ENCODE measurements around the gene HNRNPU. TPM values are rescaled to one million over a fixed set of nuclear protein-coding genes. Genes with fewer than 3 reads are reported as not detected.
A peak's percentile ranks its signal among the peaks of the same experiment; 100 is the strongest.

HNRNPU gene
- total and polyA plus RNA-seq, 2 of the 13 experiments (the other 11 are each of a cell fraction or from before 2014, with no cell fraction given), result 101 to 508 TPM

- Histone ChIP-seq H4K20me1 (ENCODE audit: insufficient read depth, low read length) (peaks cover 48% of the 10 kb centered on the region), H3K4me1 (ENCODE audit: insufficient read depth, low read length) (peaks cover 58% of the 10 kb centered on the region), H3K4me3 (replicated peaks in 1 of 3; ENCODE audit: insufficient read depth in 1 of 3, low read depth in 2 of 3, low read length in 3 of 3) (peak overlapping the region in 1 of 3 experiments; percentile 18; a peak in 1 of 6 replicates), H3K36me3 (replicated peaks in 1 of 2; ENCODE audit: control insufficient read depth in 1 of 2, insufficient read depth in 2 of 2, low read length in 2 of 2) (peaks cover 6 to 15% of the 10 kb centered on the region in 2 experiments), H3K27ac (ENCODE audit: extremely low read length, insufficient read depth, low read length) (peak overlapping the region; percentile 37), H3K9me3 (ENCODE audit: low read length) (no peaks in the 10 kb centered on the region), H3K4me2 (ENCODE audit: low read depth, low read length) (peak overlapping the region; percentile 34), H3K27me3 (ENCODE audit: control insufficient read depth in 1 of 2, insufficient read depth in 2 of 2, low read length in 2 of 2) (no peaks in the 10 kb centered on the region; a peak in 1 of 5 replicates), H2AFZ (ENCODE audit: low read length) (no peak overlapping the region), H3K79me2 (ENCODE audit: insufficient read depth, low read length) (peaks cover 68% of the 10 kb centered on the region), H3K9ac (ENCODE audit: insufficient read depth, low read depth, low read length) (no peak overlapping the region)
- intact Hi-C loops (cut with micrococcal nuclease; ENCODE audit: unreplicated experiment) (no loop called here), in situ Hi-C loops (cut with HindIII; ENCODE audit: extremely low pct_ligation_motif_present, low pct_unique_long_range_greater_than_20kb) (no loop called here)
- POLR2A ChIA-PET, result interaction anchor here (0.6 to 10.1 kb wide), 2 partner anchors 21 to 66 kb away, joined by 3 to 163 read pairs; partner anchors contain the start of gene HNRNPU
- WGBS (ENCODE audit: low lambda C conversion rate), result 86% methylated on average over 5 of the region's 5 CpGs
- no TSS peak for BruUV-seq (replicated peaks)
- DNase-seq (ENCODE audit: low spot score), result peak; percentile 21
- CTCF ChIA-PET (ENCODE audit: low intra/inter-chr PET ratio, low total read pairs), result no interaction called here
- ATAC-seq, result peak; percentile 19
- FAIRE-seq, result no peak
- TF ChIP-seq AGO2 (optimal IDR thresholded peaks at IDR 0.05; ENCODE audit: low read depth, low read length), result peak; percentile 48
- peak; percentile 95 for TF ChIP-seq ZNF317 (CRISPR knock-in tag; IDR thresholded peaks at IDR 0.05)
- no peak for TF ChIP-seq ZUFSP (CRISPR knock-in tag; IDR thresholded peaks at IDR 0.05; ENCODE audit: borderline replicate concordance)
- TF ChIP-seq HNF4A (CRISPR knock-in tag; IDR thresholded peaks at IDR 0.05), result 0 out of 2 replicates have a peak, but pooled peaks have one; percentile 13
- TF ChIP-seq RXRB (CRISPR knock-in tag; IDR thresholded peaks at IDR 0.05; ENCODE audit: borderline replicate concordance), result no peak
- TF ChIP-seq RBM22 (optimal IDR thresholded peaks at IDR 0.05; ENCODE audit: low read length), result peak; percentile 91
- 0 out of 2 replicates have a peak, but pooled peaks have one; percentile 16 for TF ChIP-seq ARID4A (CRISPR knock-in tag; IDR thresholded peaks at IDR 0.05; ENCODE audit: borderline replicate concordance)
- TF ChIP-seq RBFOX2 (IDR thresholded peaks at IDR 0.05; ENCODE audit: low read depth, low read length), result peak; percentile 55; the same call in 1 of the 2 replicates
- TF ChIP-seq TGIF2 (CRISPR knock-in tag; IDR thresholded peaks at IDR 0.05), result no peak
- TF ChIP-seq THAP7 (CRISPR knock-in tag; IDR thresholded peaks at IDR 0.05), result no peak
- no peak for TF ChIP-seq ZNF235 (CRISPR knock-in tag; IDR thresholded peaks at IDR 0.05; ENCODE audit: borderline replicate concordance)
- 0 out of 2 replicates have a peak, but pooled peaks have one; percentile 25 for TF ChIP-seq HNRNPL (IDR thresholded peaks at IDR 0.05; ENCODE audit: low read depth, low read length)
- peak; percentile 62 for TF ChIP-seq POLR2G (IDR thresholded peaks at IDR 0.05; ENCODE audit: low read depth, low read length)
- no peak for TF ChIP-seq CEBPG (CRISPR knock-in tag; IDR thresholded peaks at IDR 0.05)
- TF ChIP-seq ZNF10 (CRISPR knock-in tag; IDR thresholded peaks at IDR 0.05; ENCODE audit: borderline replicate concordance, low read depth), result no peak
- TF ChIP-seq POLR2A (IDR thresholded peaks at IDR 0.05; ENCODE audit: insufficient read depth in 1 of 2, low read depth in 2 of 2, low read length in 2 of 2), result peak in 1 of 2 experiments; percentile 51; a peak in 1 of 4 replicates
Observed at GRCh38 chr1:244840219-244840794, 24.0 kb downstream of the HNRNPU start.

Data from HepG2 (cell line).